Activated CD4-positive, alpha-beta memory T cell treated with anti-CD3 and anti-CD28 coated beads for 36 hours (primary cell): ENCODE data around the gene CTNND2. TPM values are rescaled to one million over a fixed set of nuclear protein-coding genes. Genes with fewer than 3 reads are reported as not detected.

Experiments used
- CTCF ChIA-PET: fragments of 350-600 bp; sonication (Branson Sonifier 250); formaldehyde crosslinking; loops from one replicate; lab custom pipeline; 2021; ENCODE audit warnings: antibody characterized with exemption, inconsistent platforms; lab: Charles Lee
- POLR2A ChIA-PET: fragments of 350-600 bp; sonication (Branson Sonifier 250); formaldehyde crosslinking; loops from one replicate; lab custom pipeline; 2021; ENCODE audit warnings: antibody characterized with exemption; lab: Charles Lee
- DNase-seq: peaks from one replicate; pipeline ENCODE4 v3.0.0-alpha.2; 2020
- H3K27ac Mint-ChIP-seq: one replicate; pipeline ENCODE4 v1.8.0; 2021; ENCODE audit warnings: mixed read lengths
- H3K27me3 Mint-ChIP-seq: one replicate; pipeline ENCODE4 v1.8.0; 2021; ENCODE audit warnings: mixed read lengths
- H3K36me3 Mint-ChIP-seq: one replicate; pipeline ENCODE4 v1.8.0; 2021; ENCODE audit warnings: mixed read lengths
- H3K4me1 Mint-ChIP-seq: one replicate; pipeline ENCODE4 v1.8.0; 2021; ENCODE audit warnings: low read depth, mixed read lengths
- H3K4me3 Mint-ChIP-seq: one replicate; pipeline ENCODE4 v1.8.0; 2021; ENCODE audit warnings: mild to moderate bottlenecking, mixed read lengths
- H3K9me3 Mint-ChIP-seq: one replicate; pipeline ENCODE4 v1.8.0; 2021; ENCODE audit warnings: mixed read lengths
- intact Hi-C: fragments of 100-400 bp; cut with micrococcal nuclease; formaldehyde crosslinking; loops from one replicate; pipeline ENCODE4 v1.15.1; 2023
- total RNA-seq, 2 experiments: library from RNA; stranded (reverse); gene quantifications; one replicate each; pipeline ENCODE4 v1.2.3, GENCODE V29; 2021

The CTNND2 gene
- total RNA-seq, 2 experiments from 2014 or later, result not detected

- ChIA-PET POLR2A (no interaction called here), CTCF (interaction anchor here (0.6 to 2.2 kb wide), 10 partner anchors 10 to 534 kb away, joined by 3 to 11 read pairs (median 4); no protein-coding TSS in a partner anchor)
- Mint-ChIP-seq H3K4me3 (no peak overlapping the region), H3K27me3 (peaks cover 9% of the 10 kb centered on the region), H3K9me3 (no peaks in the 10 kb centered on the region), H3K36me3 (no peaks in the 10 kb centered on the region), H3K4me1 (peaks cover 8% of the 10 kb centered on the region), H3K27ac (no peak overlapping the region)
- no peak for DNase-seq
- intact Hi-C loops, result loop anchor here (5.0 kb wide), 1 partner anchor 195 kb away; no protein-coding TSS in a partner anchor
These were observed 916.8 kb downstream of the CTNND2 start for GRCh38 chr5:10987276-10987924.

DNA sequence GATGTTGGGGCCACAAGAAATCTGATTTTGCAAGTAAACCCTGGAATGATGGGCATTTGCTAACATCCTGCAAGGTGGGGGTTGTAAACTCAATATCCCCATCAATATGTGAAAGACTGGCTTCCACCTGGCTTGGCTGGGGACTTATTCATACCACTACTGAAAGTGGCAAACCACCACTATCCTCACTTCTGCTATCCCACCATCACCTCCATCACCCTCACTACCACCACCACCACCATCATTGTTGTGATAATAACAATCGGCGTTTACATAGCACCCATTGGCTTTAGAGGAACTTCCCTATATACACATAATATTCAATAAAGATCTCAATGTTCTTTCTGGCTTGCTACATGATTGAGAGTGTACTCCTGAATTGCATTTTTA is 918.5 kb downstream of the CTNND2 start:
- ChIA-PET POLR2A (no interaction called here), CTCF (no interaction called here)
- Mint-ChIP-seq H3K4me1 (peaks cover 8% of the 10 kb centered on the region), H3K4me3 (no peak overlapping the region), H3K9me3 (no peaks in the 10 kb centered on the region), H3K27me3 (peaks cover 9% of the 10 kb centered on the region), H3K27ac (no peak overlapping the region), H3K36me3 (no peaks in the 10 kb centered on the region)
- no peak for DNase-seq
- intact Hi-C loops, result loop anchor here (5.0 kb wide), 1 partner anchor 197 kb away; no protein-coding TSS in a partner anchor

DNA sequence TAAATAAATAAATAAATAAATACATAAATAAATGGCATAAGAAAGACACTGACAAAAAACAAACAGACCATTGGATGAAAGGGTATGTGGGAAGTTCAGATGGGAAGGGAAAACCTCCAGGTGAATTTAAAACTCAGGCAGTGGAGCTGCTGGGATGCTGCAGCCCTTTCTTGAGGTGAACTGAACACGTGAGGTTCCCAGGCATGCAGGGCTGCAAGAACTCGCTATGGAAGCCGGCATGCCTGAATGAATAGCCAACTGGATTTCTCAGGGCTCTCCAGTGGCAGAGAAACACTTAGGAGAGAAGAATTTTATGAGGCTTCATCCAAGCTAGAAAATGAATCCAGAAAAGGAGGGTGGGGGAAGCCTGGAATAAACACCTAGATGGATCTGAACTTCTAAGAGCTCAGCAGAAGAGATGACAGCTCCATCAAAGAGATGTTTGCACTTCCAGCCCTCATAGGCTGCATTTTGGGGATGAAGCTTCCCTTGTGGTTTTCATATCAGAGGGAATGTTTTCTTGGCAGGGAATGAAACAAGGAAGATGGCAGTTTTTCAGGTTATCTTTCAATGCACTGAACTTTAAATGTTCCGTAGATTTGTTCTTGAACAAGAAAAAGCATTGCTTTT is 919.0 kb downstream of the CTNND2 start:
- ChIA-PET POLR2A (no interaction called here), CTCF (no interaction called here)
- Mint-ChIP-seq H3K4me3 (no peak overlapping the region), H3K27me3 (peaks cover 9% of the 10 kb centered on the region), H3K36me3 (no peaks in the 10 kb centered on the region), H3K9me3 (no peaks in the 10 kb centered on the region), H3K4me1 (peaks cover 8% of the 10 kb centered on the region), H3K27ac (no peak overlapping the region)
- DNase-seq, result no peak
- intact Hi-C loops, result loop anchor here (5.0 kb wide), 1 partner anchor 197 kb away; no protein-coding TSS in a partner anchor

GRCh38 chr5:10984021-10984715 is 920.1 kb downstream of the CTNND2 start:
- Mint-ChIP-seq H3K9me3 (no peaks in the 10 kb centered on the region), H3K27me3 (peaks cover 9% of the 10 kb centered on the region), H3K27ac (no peak overlapping the region), H3K4me3 (no peak overlapping the region), H3K36me3 (no peaks in the 10 kb centered on the region), H3K4me1 (peaks cover 8% of the 10 kb centered on the region)
- DNase-seq, result no peak
- CTCF ChIA-PET, result no interaction called here
- intact Hi-C loops, result no loop called here
- POLR2A ChIA-PET, result no interaction called here

DNA sequence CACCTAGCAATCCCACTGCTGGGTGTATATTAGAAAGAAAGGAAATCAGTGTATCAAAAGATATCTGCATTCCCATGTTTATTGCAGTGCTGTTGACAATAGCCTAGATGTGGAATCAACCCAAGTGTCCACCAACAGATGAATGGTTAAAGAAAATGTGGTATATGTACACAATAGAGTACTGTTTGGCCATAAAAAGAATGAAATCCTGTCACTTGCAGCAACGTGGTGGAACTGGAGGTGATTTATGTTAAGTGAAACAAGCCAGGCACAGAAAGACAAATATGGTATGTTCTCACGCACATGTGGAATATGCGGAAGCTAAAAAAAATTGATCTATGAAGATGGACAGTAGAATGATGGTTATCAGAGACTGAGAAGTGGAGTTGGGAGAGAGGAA is 921.6 kb downstream of the CTNND2 start:
- no peaks in the 10 kb centered on the region for H3K36me3 Mint-ChIP-seq
- intact Hi-C loops, result no loop called here
- H3K9me3 Mint-ChIP-seq, result no peaks in the 10 kb centered on the region
- H3K4me1 Mint-ChIP-seq, result no peaks in the 10 kb centered on the region
- H3K4me3 Mint-ChIP-seq, result no peak overlapping the region
- H3K27ac Mint-ChIP-seq, result no peak overlapping the region
- CTCF ChIA-PET, result no interaction called here
- no peak for DNase-seq
- peaks cover 6% of the 10 kb centered on the region for H3K27me3 Mint-ChIP-seq
- POLR2A ChIA-PET, result no interaction called here

GRCh38 chr5:10981932-10982331 is 922.3 kb downstream of the CTNND2 start:
- H3K27ac Mint-ChIP-seq, result no peak overlapping the region
- H3K27me3 Mint-ChIP-seq, result peaks cover 3% of the 10 kb centered on the region
- H3K9me3 Mint-ChIP-seq, result no peaks in the 10 kb centered on the region
- no peaks in the 10 kb centered on the region for H3K4me1 Mint-ChIP-seq
- ChIA-PET POLR2A (no interaction called here), CTCF (no interaction called here)
- no peak overlapping the region for H3K4me3 Mint-ChIP-seq
- no peak for DNase-seq
- intact Hi-C loops, result no loop called here
- H3K36me3 Mint-ChIP-seq, result no peaks in the 10 kb centered on the region

- no peaks in the 10 kb centered on the region for H3K4me1 Mint-ChIP-seq
- H3K4me3 Mint-ChIP-seq, result no peak overlapping the region
- ChIA-PET POLR2A (no interaction called here), CTCF (interaction anchor here (0.6 kb wide), 3 partner anchors 99 to 520 kb away, joined by 3 read pairs; no protein-coding TSS in a partner anchor)
- no peak overlapping the region for H3K27ac Mint-ChIP-seq
- DNase-seq, result no peak
- no peaks in the 10 kb centered on the region for H3K36me3 Mint-ChIP-seq
- H3K27me3 Mint-ChIP-seq, result no peaks in the 10 kb centered on the region
- intact Hi-C loops, result no loop called here
- H3K9me3 Mint-ChIP-seq, result no peaks in the 10 kb centered on the region
These were observed 927.2 kb downstream of the CTNND2 start for GRCh38 chr5:10977011-10977410.

- Mint-ChIP-seq H3K4me1 (no peaks in the 10 kb centered on the region), H3K4me3 (no peak overlapping the region), H3K36me3 (no peaks in the 10 kb centered on the region), H3K27me3 (no peaks in the 10 kb centered on the region), H3K27ac (no peak overlapping the region), H3K9me3 (no peaks in the 10 kb centered on the region)
- intact Hi-C loops, result no loop called here
- no peak for DNase-seq
- POLR2A ChIA-PET, result no interaction called here
- CTCF ChIA-PET, result no interaction called here
These were observed 928.3 kb downstream of the CTNND2 start for GRCh38 chr5:10975945-10976344.

DNA sequence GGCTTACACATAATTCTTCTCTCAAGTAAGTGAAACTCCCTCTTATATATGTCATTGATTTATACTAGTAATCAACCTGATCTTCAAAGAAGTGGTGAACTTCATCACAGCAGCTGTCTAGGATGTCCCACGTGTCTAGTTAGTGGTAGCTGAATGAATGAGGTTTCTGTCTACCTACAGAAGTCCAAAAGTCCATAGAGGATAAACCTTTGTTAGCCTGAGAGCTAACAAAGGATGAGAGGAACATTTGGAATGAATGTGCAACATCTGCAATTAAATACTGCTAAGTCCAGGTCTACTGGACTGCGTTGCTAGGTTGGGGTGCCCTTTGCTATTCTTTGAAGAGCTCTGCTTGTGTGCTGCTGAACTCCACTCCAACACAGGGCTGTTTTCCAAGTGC is 929.4 kb downstream of the CTNND2 start:
- intact Hi-C loops, result no loop called here
- Mint-ChIP-seq H3K36me3 (no peaks in the 10 kb centered on the region), H3K4me3 (no peak overlapping the region), H3K9me3 (no peaks in the 10 kb centered on the region), H3K4me1 (no peaks in the 10 kb centered on the region), H3K27ac (no peak overlapping the region), H3K27me3 (no peaks in the 10 kb centered on the region)
- no peak for DNase-seq
- POLR2A ChIA-PET, result no interaction called here
- CTCF ChIA-PET, result interaction anchor here (1.2 kb wide), 1 partner anchor 14 kb away, joined by 4 read pairs; no protein-coding TSS in a partner anchor

DNA sequence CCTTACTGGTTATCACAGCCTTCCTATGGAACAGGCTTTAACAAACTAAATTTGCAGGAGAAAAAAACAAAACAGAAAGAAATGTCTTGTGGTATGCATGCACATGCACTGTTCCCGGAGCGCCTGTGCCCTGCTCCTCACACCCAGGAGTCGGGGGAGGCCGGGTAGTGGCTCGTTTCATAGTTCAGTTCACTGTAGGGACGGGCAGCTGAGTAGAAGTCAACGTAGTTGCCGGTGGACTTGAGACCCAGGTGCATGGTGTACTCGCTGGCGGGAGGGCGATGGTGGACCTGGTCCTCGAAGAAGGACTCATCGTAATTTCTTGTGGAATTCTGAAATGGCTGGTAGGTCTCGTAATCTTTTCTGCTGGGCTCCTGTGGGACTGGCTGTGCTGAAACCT is 930.9 kb downstream of the CTNND2 start:
- Mint-ChIP-seq H3K4me3 (no peak overlapping the region), H3K4me1 (no peaks in the 10 kb centered on the region), H3K36me3 (no peaks in the 10 kb centered on the region), H3K9me3 (no peaks in the 10 kb centered on the region), H3K27me3 (no peaks in the 10 kb centered on the region), H3K27ac (no peak overlapping the region)
- intact Hi-C loops, result no loop called here
- DNase-seq, result no peak
- CTCF ChIA-PET, result interaction anchor here (0.6 kb wide), 1 partner anchor 409 kb away, joined by 4 read pairs; no protein-coding TSS in a partner anchor
- POLR2A ChIA-PET, result no interaction called here

GRCh38 chr5:10969684-10970180 is 934.5 kb downstream of the CTNND2 start:
- Mint-ChIP-seq H3K27me3 (no peaks in the 10 kb centered on the region), H3K4me1 (no peaks in the 10 kb centered on the region), H3K9me3 (no peaks in the 10 kb centered on the region), H3K36me3 (no peaks in the 10 kb centered on the region), H3K4me3 (no peak overlapping the region), H3K27ac (no peak overlapping the region)
- intact Hi-C loops, result no loop called here
- CTCF ChIA-PET, result interaction anchor here (1.2 kb wide), 1 partner anchor 18 kb away, joined by 4 read pairs; no protein-coding TSS in a partner anchor
- no peak for DNase-seq
- POLR2A ChIA-PET, result no interaction called here

- intact Hi-C loops, result no loop called here
These were observed 939.4 kb downstream of the CTNND2 start for GRCh38 chr5:10964806-10965205.

More at GRCh38 chr5:10964806-10965205, 939.4 kb downstream of the CTNND2 start:
- Mint-ChIP-seq H3K36me3 (peaks cover 1% of the 10 kb centered on the region), H3K4me1 (peaks cover 5% of the 10 kb centered on the region), H3K9me3 (peaks cover 3% of the 10 kb centered on the region), H3K27ac (no peak overlapping the region), H3K27me3 (no peaks in the 10 kb centered on the region), H3K4me3 (no peak overlapping the region)
- DNase-seq, result no peak
- ChIA-PET CTCF (interaction anchor here (1.1 kb wide), 1 partner anchor 23 kb away, joined by 3 read pairs; no protein-coding TSS in a partner anchor), POLR2A (no interaction called here)
